Pancreas (tissue), 10 donors: ENCODE measurements around the gene IGF2. TPM values are rescaled to one million over a fixed set of nuclear protein-coding genes. Genes with fewer than 3 reads are reported as not detected.

ENCODE experiments used
- ATAC-seq, 4 donors: fragments of 200-7000 bp; cut with Tn5 transposase; one replicate each; pipeline versions ENCODE4 v1.8.0 to v1.9.1; 2020; ENCODE audit warnings: mild to moderate bottlenecking in 4 of 4, moderate library complexity in 4 of 4
- DNase-seq, 6 donors: peaks; one replicate each; pipeline ENCODE4 v3.0.0-alpha.2; 2020
- FAIRE-seq: peaks from 2 replicates; lab custom pipeline; 2012; peaks lifted over from hg19 to GRCh38; lab: Jason Lieb, UNC
- H3K27ac ChIP-seq, 4 donors: fragments of 200-600 bp; sonication (generic); 1 replicate in 3 of 4; 2 replicates in 1 of 4; pipeline versions ENCODE4 v1.5.0 to v1.8.0; 2020
- H3K27me3 ChIP-seq, 4 donors: fragments of 200-600 bp; one replicate each; pipeline ENCODE4 v1.8.0; 2021
- H3K36me3 ChIP-seq, 3 donors: fragments of 200-600 bp; sonication (generic) in 1 of 3; one replicate each; pipeline versions ENCODE4 v1.5.0 to v1.8.0; 2020 to 2021
- H3K4me1 ChIP-seq, 3 donors: fragments of 200-600 bp; one replicate each; pipeline ENCODE4 v1.8.0; 2021
- H3K4me3 ChIP-seq, 4 donors: fragments of 200-600 bp; sonication (generic) in 2 of 4; one replicate each; pipeline versions ENCODE4 v1.5.0 to v1.8.0; 2020 to 2021
- H3K9me3 ChIP-seq, 4 donors: fragments of 200-600 bp; one replicate each; pipeline ENCODE4 v1.8.0; 2021
- WGBS, 2 donors: extraction: QIAGEN DNeasy Blood & Tissue Kit; methylation state at CpG; one replicate each; pipeline ENCODE4 v1.1.7; 2013; 5-methylcytosine and 5-hydroxymethylcytosine counted together
- intact Hi-C, 3 donors: fragments of 100-400 bp; cut with DNase I; formaldehyde crosslinking; loops; one replicate each; pipeline versions ENCODE4 v1.11.1 to v1.14.2; 2022
- polyA plus RNA-seq, 2 donors: library from polyadenylated mRNA; stranded (reverse); fragments of 200-250 nt; gene quantifications; one replicate each; pipeline ENCODE4 v1.2.3, GENCODE V29; 2013
- total RNA-seq, 6 donors: library from RNA; stranded (reverse); fragmentation: NEBNext Ultra II Directional in 4 of 6; extraction: Animal tissue kit (Norgen Biotek cat#: 25700) in 4 of 6; gene quantifications; one replicate each; pipeline versions ENCODE4 v1.2.1 to v1.2.4, GENCODE V29; 2021 to 2023
- TF ChIP-seq, protein P1 (sequence below), 4 donors: fragments of 200-600 bp; sonication (generic) in 3 of 4; IDR thresholded peaks; one replicate each; pipeline versions ENCODE4 v1.5.0 to v1.8.0; 2021; ENCODE audit warnings: antibody characterized with exemption in 4 of 4
- donor health status: healthy with polysubstance abuse.
- donor health status: DM: no; HTN: no; CAD: no; lungs with moderate emphysema.
- donor health status: DM: no; HTN: no; CAD: no.
- donor health status: control.
- donor health status: control.
- donor health status: Bipolar disorder and iron deficiency.
- donor health status: DM: yes; HTN: yes; CAD: no.
- donor health status: DM: no; HTN: no; CAD: no.
- donor health status: DM: no; HTN: no; CAD: no.
- donor health status: DM: yes; HTN: yes; CAD: no.

The IGF2 gene
- total and polyA plus RNA-seq, 8 donors: 6.0 to 99.9 (median 21.5) TPM

GRCh38 chr11:2172676-2173075, 33.5 kb upstream of the IGF2 start:
- Histone ChIP-seq H3K36me3 (no peaks in the 10 kb centered on the region), H3K9me3 (no peaks in the 10 kb centered on the region), H3K4me3 (no peak overlapping the region), H3K4me1 (no peaks in the 10 kb centered on the region), H3K27ac (no peak overlapping the region), H3K27me3 (no peaks in the 10 kb centered on the region)
- intact Hi-C loops: no loop called here
- TF ChIP-seq, protein P1, sequence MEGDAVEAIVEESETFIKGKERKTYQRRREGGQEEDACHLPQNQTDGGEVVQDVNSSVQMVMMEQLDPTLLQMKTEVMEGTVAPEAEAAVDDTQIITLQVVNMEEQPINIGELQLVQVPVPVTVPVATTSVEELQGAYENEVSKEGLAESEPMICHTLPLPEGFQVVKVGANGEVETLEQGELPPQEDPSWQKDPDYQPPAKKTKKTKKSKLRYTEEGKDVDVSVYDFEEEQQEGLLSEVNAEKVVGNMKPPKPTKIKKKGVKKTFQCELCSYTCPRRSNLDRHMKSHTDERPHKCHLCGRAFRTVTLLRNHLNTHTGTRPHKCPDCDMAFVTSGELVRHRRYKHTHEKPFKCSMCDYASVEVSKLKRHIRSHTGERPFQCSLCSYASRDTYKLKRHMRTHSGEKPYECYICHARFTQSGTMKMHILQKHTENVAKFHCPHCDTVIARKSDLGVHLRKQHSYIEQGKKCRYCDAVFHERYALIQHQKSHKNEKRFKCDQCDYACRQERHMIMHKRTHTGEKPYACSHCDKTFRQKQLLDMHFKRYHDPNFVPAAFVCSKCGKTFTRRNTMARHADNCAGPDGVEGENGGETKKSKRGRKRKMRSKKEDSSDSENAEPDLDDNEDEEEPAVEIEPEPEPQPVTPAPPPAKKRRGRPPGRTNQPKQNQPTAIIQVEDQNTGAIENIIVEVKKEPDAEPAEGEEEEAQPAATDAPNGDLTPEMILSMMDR (IDR thresholded peaks at IDR 0.05): no peak
- ATAC-seq (no peak), FAIRE-seq (no peak), DNase-seq (no peak)
- WGBS, 2 donors: 79 to 87% methylated on average over 12 of the region's 12 CpGs

DNA sequence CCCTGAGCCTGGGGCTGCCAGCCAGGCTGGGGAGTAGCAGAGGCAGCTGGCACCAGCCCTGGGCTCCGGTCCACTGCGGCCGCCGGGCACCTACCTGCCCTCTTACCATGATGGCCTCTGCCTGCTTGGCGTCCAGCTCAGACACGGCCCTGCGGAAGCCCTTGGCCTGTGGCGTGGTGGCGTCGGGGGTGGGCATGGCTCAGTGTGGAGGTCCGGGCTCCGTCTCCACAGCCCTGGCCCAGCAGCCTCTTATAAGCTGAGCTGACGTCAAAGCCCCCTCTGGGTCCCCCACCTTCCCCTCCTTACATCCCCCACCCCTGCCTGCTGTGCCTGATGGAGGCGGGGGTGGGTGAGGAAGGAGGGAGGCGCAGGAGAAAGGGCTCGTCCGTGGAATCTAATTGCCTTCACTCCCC, 32.4 kb upstream of the IGF2 start, which contains the start of gene TH:
TH (minus strand) TSS at position 225 of the 413 bp plus-strand sequence; CDS start at position 196, 29 bp downstream.
- no peak for ATAC-seq
- no peaks in the 10 kb centered on the region for H3K9me3 ChIP-seq
- WGBS, 2 donors: 59 to 79% methylated on average over 11 to 16 of the region's 17 CpGs
- TF ChIP-seq, protein P1 (IDR thresholded peaks at IDR 0.05): no peak
- no peaks in the 10 kb centered on the region for H3K4me1 ChIP-seq
- FAIRE-seq: no peak
- DNase-seq: no peak
- no peaks in the 10 kb centered on the region for H3K27me3 ChIP-seq
- H3K36me3 ChIP-seq: no peaks in the 10 kb centered on the region
- no peak within 1 kb of the TSS for H3K4me3 ChIP-seq
- intact Hi-C loops: no loop called here
- H3K27ac ChIP-seq: no peak within 1 kb of the TSS

GRCh38 chr11:2169626-2170570, 30.7 kb upstream of the IGF2 start:
- no peak overlapping the region for H3K27ac ChIP-seq
- TF ChIP-seq, protein P1 (IDR thresholded peaks at IDR 0.05): no peak
- H3K27me3 ChIP-seq: no peaks in the 10 kb centered on the region
- H3K4me1 ChIP-seq: peaks cover 0 to 4% (median 0%) of the 10 kb centered on the region in 3 donors
- H3K36me3 ChIP-seq: no peaks in the 10 kb centered on the region
- no peak for FAIRE-seq
- H3K9me3 ChIP-seq: no peaks in the 10 kb centered on the region
- intact Hi-C loops: no loop called here
- no peak overlapping the region for H3K4me3 ChIP-seq
- WGBS, 2 donors: 56 to 69% methylated on average over 38 to 45 of the region's 45 CpGs
- no peak for ATAC-seq
- no peak for DNase-seq

DNA sequence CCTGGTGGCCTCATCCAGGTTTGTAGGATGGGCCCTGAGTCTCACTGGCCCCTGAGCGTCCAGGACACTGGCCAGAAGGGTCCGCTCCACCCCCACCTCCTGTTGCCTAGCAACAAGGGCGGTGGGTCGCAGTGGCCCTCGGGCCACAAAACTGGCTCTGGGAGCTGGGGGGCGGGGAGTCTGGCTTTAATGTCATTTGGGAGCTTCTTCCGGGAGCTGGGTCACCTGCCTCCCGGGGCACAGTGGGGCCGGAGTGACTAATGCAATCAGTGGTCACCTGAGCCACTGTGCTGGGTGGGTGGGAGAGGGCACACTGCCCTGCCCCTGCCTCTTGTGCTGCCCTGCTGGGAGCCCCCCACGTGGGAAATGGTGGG, 29.8 kb upstream of the IGF2 start:
- Histone ChIP-seq H3K36me3 (no peaks in the 10 kb centered on the region), H3K4me1 (peaks cover 0 to 4% (median 0%) of the 10 kb centered on the region in 3 donors), H3K27me3 (no peaks in the 10 kb centered on the region), H3K27ac (no peak overlapping the region), H3K4me3 (no peak overlapping the region), H3K9me3 (no peaks in the 10 kb centered on the region)
- 41 to 58% methylated on average over 9 to 10 of the region's 10 CpGs for WGBS, 2 donors
- TF ChIP-seq, protein P1 (IDR thresholded peaks at IDR 0.05): no peak
- no peak for FAIRE-seq
- intact Hi-C loops: no loop called here
- no peak for DNase-seq
- ATAC-seq: no peak
